ENCODE results near the gene SMARCD2.
A peak's percentile ranks its signal among the peaks of the same experiment; 100 is the strongest.

Gene SMARCD2

GRCh38 chr17:63834431-63835166 is 7.9 kb downstream of the SMARCD2 start:
- peak; percentile 74 to 91 for DNase-seq (ENCODE audit: low read depth in 1 of 2, low spot score in 1 of 2)
- H3K27ac ChIP-seq (replicated peaks): peak overlapping the region; percentile 47

DNA sequence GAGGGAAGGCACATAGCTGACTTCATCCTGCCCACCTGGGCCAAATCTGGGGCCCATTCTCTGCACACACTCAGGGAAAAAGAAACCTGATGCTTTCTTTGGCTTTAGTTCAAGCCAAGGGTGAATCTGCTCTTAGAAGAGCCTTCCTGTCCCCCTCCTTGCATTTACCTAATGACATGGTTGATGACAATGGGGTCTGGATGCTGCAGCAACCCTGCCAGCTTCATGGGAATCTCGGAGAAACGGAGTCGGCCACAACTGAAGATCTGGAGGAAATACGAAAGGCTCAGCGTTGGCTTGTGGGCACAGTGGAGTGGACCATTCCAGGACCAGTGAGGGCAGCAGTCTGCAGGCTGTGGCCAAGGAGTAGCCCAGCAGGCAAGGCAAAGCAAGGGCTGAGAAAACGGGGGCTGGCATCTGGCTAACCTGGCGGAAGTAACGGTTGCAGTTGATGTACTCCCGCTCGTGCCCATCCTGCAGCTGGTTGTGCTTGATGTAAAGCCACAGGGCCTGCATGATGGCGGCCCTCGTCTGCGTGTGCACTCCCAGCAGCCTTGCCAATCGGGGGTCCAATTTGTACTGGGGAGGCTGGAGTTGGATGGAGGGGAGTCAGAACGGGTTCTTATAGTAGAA is 8.6 kb downstream of the SMARCD2 start:
- H3K27me3 ChIP-seq (ENCODE audit: insufficient read depth, poor library complexity, severe bottlenecking): no peaks in the 10 kb centered on the region
- H3K27ac ChIP-seq (replicated peaks): peak overlapping the region; percentile 47; the same call in 1 of the 2 replicates

More at GRCh38 chr17:63834431-63835166, 7.9 kb downstream of the SMARCD2 start:
- TF ChIP-seq GABPA (IDR thresholded peaks at IDR 0.05; ENCODE audit: low read depth): no peak
- TF ChIP-seq, protein P1, sequence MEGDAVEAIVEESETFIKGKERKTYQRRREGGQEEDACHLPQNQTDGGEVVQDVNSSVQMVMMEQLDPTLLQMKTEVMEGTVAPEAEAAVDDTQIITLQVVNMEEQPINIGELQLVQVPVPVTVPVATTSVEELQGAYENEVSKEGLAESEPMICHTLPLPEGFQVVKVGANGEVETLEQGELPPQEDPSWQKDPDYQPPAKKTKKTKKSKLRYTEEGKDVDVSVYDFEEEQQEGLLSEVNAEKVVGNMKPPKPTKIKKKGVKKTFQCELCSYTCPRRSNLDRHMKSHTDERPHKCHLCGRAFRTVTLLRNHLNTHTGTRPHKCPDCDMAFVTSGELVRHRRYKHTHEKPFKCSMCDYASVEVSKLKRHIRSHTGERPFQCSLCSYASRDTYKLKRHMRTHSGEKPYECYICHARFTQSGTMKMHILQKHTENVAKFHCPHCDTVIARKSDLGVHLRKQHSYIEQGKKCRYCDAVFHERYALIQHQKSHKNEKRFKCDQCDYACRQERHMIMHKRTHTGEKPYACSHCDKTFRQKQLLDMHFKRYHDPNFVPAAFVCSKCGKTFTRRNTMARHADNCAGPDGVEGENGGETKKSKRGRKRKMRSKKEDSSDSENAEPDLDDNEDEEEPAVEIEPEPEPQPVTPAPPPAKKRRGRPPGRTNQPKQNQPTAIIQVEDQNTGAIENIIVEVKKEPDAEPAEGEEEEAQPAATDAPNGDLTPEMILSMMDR (IDR thresholded peaks at IDR 0.05; ENCODE audit: insufficient read depth, low read length): peak; percentile 92
- peak; percentile 32; the same call in 1 of the 2 replicates for TF ChIP-seq SPI1 (IDR thresholded peaks at IDR 0.05; ENCODE audit: borderline replicate concordance, low read depth)
- 0 out of 2 replicates have a peak, but pooled peaks have one; percentile 34 for TF ChIP-seq POLR2AphosphoS5 (IDR thresholded peaks at IDR 0.05; ENCODE audit: low read depth)
- no peak for TF ChIP-seq REST (IDR thresholded peaks at IDR 0.05; ENCODE audit: insufficient replicate concordance, low read depth)
- Histone ChIP-seq H3K27me3 (ENCODE audit: insufficient read depth, poor library complexity, severe bottlenecking) (no peaks in the 10 kb centered on the region), H3K4me3 (replicated peaks; ENCODE audit: insufficient read depth, low read length) (no peak overlapping the region)

More for the DNA sequence above, 8.6 kb downstream of the SMARCD2 start:
- no peak for TF ChIP-seq POLR2AphosphoS5 (IDR thresholded peaks at IDR 0.05; ENCODE audit: low read depth)
- no peak for TF ChIP-seq REST (IDR thresholded peaks at IDR 0.05; ENCODE audit: insufficient replicate concordance, low read depth)
- TF ChIP-seq SPI1 (IDR thresholded peaks at IDR 0.05; ENCODE audit: borderline replicate concordance, low read depth): no peak
- no peak for TF ChIP-seq GABPA (IDR thresholded peaks at IDR 0.05; ENCODE audit: low read depth)
- TF ChIP-seq, protein P1 (IDR thresholded peaks at IDR 0.05; ENCODE audit: insufficient read depth, low read length): no peak
- no peak overlapping the region for H3K4me3 ChIP-seq (replicated peaks; ENCODE audit: insufficient read depth, low read length)
- no peak for DNase-seq (ENCODE audit: low read depth in 1 of 2, low spot score in 1 of 2)
